Measurements from ENCODE around the gene MEF2B.
A peak's percentile ranks its signal among the peaks of the same experiment; 100 is the strongest.
"Not testable (repeated sequence)": the region's sequence is repeated elsewhere in the genome, so short reads cannot be mapped to it uniquely, and the experiment has no call there.

Gene MEF2B

DNA sequence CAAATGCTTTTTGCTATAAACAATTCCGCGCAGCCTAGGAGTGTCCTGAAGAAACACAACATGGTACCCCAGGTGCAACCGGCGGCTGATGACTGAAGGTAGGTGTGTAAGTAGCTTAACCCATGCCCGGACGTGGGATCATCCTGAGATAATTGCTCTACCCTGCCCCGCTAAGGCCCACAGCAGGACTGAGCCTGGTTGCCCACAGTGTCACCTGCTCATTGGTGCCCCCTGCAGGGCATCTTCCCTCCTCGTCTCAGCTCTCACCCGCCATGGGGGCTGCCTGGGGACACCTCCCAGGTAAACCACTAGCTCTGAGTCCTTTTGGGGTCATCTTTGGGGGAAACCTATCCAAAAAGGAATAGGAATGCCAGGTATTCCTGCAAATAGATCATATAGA, 54.1 kb downstream of the MEF2B start:
- peaks cover 4% of the 10 kb centered on the region for H3K4me1 ChIP-seq (ENCODE audit: insufficient read depth, low read length)
- H3K9me3 ChIP-seq (ENCODE audit: low read length) = no peaks in the 10 kb centered on the region
- H3K9ac ChIP-seq (ENCODE audit: low read length) = no peak overlapping the region
- no peak overlapping the region for H3K27ac ChIP-seq (ENCODE audit: low read depth, low read length)
- H3K4me3 ChIP-seq (ENCODE audit: low read depth in 1 of 2, low read length in 2 of 2) = no peak overlapping the region
- H3K36me3 ChIP-seq (ENCODE audit: insufficient read depth, low read length) = no peaks in the 10 kb centered on the region
- H3K27me3 ChIP-seq (ENCODE audit: control insufficient read depth in 1 of 2, insufficient read depth in 2 of 2, low read length in 2 of 2) = no peaks in the 10 kb centered on the region

DNA sequence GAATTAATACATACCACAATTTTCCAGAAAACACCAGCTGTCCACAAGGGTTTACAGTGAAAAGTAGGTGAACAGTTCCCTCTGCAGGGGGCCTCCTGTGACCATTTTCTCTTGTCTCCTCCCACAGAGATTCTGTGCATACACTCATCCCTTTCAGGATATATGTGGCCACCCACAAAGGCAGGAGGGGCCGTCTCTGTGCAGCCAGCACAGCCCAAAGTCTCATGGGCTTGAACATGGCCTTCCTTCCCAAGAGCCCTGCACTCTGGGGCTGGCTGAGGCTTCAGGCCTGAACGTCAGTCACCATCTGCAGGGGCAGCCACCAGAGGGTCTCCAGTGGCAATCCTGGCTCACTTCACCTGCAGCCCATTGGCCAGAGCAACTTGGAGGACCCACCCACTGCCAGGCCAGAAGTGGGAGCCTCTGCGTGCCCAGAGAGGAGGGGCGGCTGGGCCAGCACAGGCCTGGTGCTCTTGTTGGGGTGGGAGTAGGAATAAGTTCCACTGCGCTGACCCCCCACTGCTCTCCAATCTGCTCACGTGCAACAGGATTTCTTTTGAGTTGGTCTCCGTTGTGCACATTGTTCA, 56.9 kb downstream of the MEF2B start:
- no peak overlapping the region for H3K4me3 ChIP-seq (ENCODE audit: low read depth in 1 of 2, low read length in 2 of 2)
- no peaks in the 10 kb centered on the region for H3K27me3 ChIP-seq (ENCODE audit: control insufficient read depth in 1 of 2, insufficient read depth in 2 of 2, low read length in 2 of 2)
- H3K27ac ChIP-seq (ENCODE audit: low read depth, low read length) = no peak overlapping the region
- no peaks in the 10 kb centered on the region for H3K36me3 ChIP-seq (ENCODE audit: insufficient read depth, low read length)
- H3K9ac ChIP-seq (ENCODE audit: low read length) = no peak overlapping the region
- H3K4me1 ChIP-seq (ENCODE audit: insufficient read depth, low read length) = no peaks in the 10 kb centered on the region
- no peaks in the 10 kb centered on the region for H3K9me3 ChIP-seq (ENCODE audit: low read length)

- H3K9ac ChIP-seq (ENCODE audit: low read length) = no peak overlapping the region
- no peaks in the 10 kb centered on the region for H3K9me3 ChIP-seq (ENCODE audit: low read length)
- no peaks in the 10 kb centered on the region for H3K36me3 ChIP-seq (ENCODE audit: insufficient read depth, low read length)
- no peak overlapping the region for H3K4me3 ChIP-seq (ENCODE audit: low read depth in 1 of 2, low read length in 2 of 2)
- H3K27ac ChIP-seq (ENCODE audit: low read depth, low read length) = no peak overlapping the region
- H3K4me1 ChIP-seq (ENCODE audit: insufficient read depth, low read length) = no peaks in the 10 kb centered on the region
- H3K27me3 ChIP-seq (ENCODE audit: control insufficient read depth in 1 of 2, insufficient read depth in 2 of 2, low read length in 2 of 2) = no peaks in the 10 kb centered on the region
Observed at GRCh38 chr19:19111967-19112580, 58.0 kb downstream of the MEF2B start.

- no peak overlapping the region for H3K27ac ChIP-seq (ENCODE audit: low read depth, low read length)
Observed at GRCh38 chr19:19111136-19111835, 58.8 kb downstream of the MEF2B start.

GRCh38 chr19:19110410-19111135, 59.5 kb downstream of the MEF2B start:
- no peaks in the 10 kb centered on the region for H3K9me3 ChIP-seq (ENCODE audit: low read length)
- H3K27ac ChIP-seq (ENCODE audit: low read depth, low read length) = no peak overlapping the region
- H3K9ac ChIP-seq (ENCODE audit: low read length) = no peak overlapping the region
- no peaks in the 10 kb centered on the region for H3K27me3 ChIP-seq (ENCODE audit: control insufficient read depth in 1 of 2, insufficient read depth in 2 of 2, low read length in 2 of 2)
- H3K4me1 ChIP-seq (ENCODE audit: insufficient read depth, low read length) = no peaks in the 10 kb centered on the region
- no peaks in the 10 kb centered on the region for H3K36me3 ChIP-seq (ENCODE audit: insufficient read depth, low read length)
- no peak overlapping the region for H3K4me3 ChIP-seq (ENCODE audit: low read depth in 1 of 2, low read length in 2 of 2)

More at GRCh38 chr19:19111136-19111835, 58.8 kb downstream of the MEF2B start:
- no peak overlapping the region for H3K4me3 ChIP-seq (ENCODE audit: low read depth in 1 of 2, low read length in 2 of 2)
- H3K9ac ChIP-seq (ENCODE audit: low read length) = no peak overlapping the region
- no peaks in the 10 kb centered on the region for H3K36me3 ChIP-seq (ENCODE audit: insufficient read depth, low read length)
- no peaks in the 10 kb centered on the region for H3K27me3 ChIP-seq (ENCODE audit: control insufficient read depth in 1 of 2, insufficient read depth in 2 of 2, low read length in 2 of 2)
- no peaks in the 10 kb centered on the region for H3K4me1 ChIP-seq (ENCODE audit: insufficient read depth, low read length)
- no peaks in the 10 kb centered on the region for H3K9me3 ChIP-seq (ENCODE audit: low read length)

- no peak overlapping the region for H3K27ac ChIP-seq (ENCODE audit: low read depth, low read length)
- no peak overlapping the region for H3K4me3 ChIP-seq (ENCODE audit: low read depth in 1 of 2, low read length in 2 of 2)
- H3K4me1 ChIP-seq (ENCODE audit: insufficient read depth, low read length) = no peaks in the 10 kb centered on the region
- H3K9me3 ChIP-seq (ENCODE audit: low read length) = no peaks in the 10 kb centered on the region
- no peaks in the 10 kb centered on the region for H3K36me3 ChIP-seq (ENCODE audit: insufficient read depth, low read length)
- no peak overlapping the region for H3K9ac ChIP-seq (ENCODE audit: low read length)
- no peaks in the 10 kb centered on the region for H3K27me3 ChIP-seq (ENCODE audit: control insufficient read depth in 1 of 2, insufficient read depth in 2 of 2, low read length in 2 of 2)
Observed at GRCh38 chr19:19109601-19110000, 60.5 kb downstream of the MEF2B start.

- Histone ChIP-seq H3K4me1 (ENCODE audit: insufficient read depth, low read length) (no peaks in the 10 kb centered on the region), H3K9me3 (ENCODE audit: low read length) (no peaks in the 10 kb centered on the region), H3K27ac (ENCODE audit: low read depth, low read length) (no peak overlapping the region), H3K27me3 (ENCODE audit: control insufficient read depth in 1 of 2, insufficient read depth in 2 of 2, low read length in 2 of 2) (no peaks in the 10 kb centered on the region), H3K9ac (ENCODE audit: low read length) (no peak overlapping the region), H3K36me3 (ENCODE audit: insufficient read depth, low read length) (no peaks in the 10 kb centered on the region), H3K4me3 (ENCODE audit: low read depth in 1 of 2, low read length in 2 of 2) (no peak overlapping the region)
Observed at GRCh38 chr19:19107654-19108053, 62.4 kb downstream of the MEF2B start.

DNA sequence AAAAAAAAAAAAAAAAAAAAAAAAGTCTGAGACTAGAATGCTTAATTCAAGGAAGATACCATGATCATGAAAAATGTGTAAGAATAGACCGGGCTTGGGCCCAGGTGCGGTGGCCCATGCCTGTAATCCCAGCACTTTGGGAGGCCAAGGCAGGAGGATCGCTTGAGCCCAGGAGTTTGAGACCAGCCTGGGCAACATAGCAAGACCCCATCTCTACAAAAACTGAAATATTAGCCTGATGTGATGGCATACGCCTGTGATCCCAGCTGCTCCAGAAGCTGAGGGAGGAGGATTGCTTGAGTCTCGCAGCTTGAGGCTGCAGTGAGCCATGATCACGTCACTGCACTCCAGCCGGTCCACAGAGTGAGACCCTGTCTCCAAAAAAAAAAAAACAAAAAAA, 63.1 kb downstream of the MEF2B start:
- not testable (repeated sequence) for H3K4me3 ChIP-seq (ENCODE audit: low read depth in 1 of 2, low read length in 2 of 2); H3K27ac ChIP-seq (ENCODE audit: low read depth, low read length)

DNA sequence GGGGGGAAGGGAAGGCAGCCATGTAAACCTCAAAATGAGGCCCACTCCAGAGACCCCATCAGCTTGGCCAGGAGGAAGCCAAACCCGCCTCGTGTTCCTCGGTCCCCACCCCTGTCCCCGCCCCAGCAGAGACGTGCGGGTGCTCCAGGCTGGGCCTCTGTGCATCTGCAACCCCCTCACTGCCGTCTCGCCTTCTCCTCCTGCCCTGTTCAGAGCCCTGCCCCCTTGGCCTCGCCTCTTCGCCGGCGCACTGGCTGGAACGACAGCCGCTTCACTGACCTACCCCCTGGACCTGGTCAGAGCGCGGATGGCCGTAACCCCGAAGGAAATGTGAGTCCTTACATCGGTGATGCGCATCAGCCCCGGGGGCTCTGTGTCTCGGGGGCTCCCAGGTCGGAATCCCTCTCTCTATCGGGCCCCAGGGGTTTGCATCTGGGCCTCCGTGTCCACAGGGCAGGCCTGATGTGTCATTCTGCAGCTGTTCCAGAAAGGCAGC, 64.0 kb downstream of the MEF2B start:
- Histone ChIP-seq H3K9ac (ENCODE audit: low read length) (peak overlapping the region; percentile 27), H3K9me3 (ENCODE audit: low read length) (no peaks in the 10 kb centered on the region), H3K4me1 (ENCODE audit: insufficient read depth, low read length) (no peaks in the 10 kb centered on the region), H3K27me3 (ENCODE audit: control insufficient read depth in 1 of 2, insufficient read depth in 2 of 2, low read length in 2 of 2) (no peaks in the 10 kb centered on the region), H3K4me3 (ENCODE audit: low read depth in 1 of 2, low read length in 2 of 2) (peak overlapping the region; percentile 7 to 43), H3K36me3 (ENCODE audit: insufficient read depth, low read length) (no peaks in the 10 kb centered on the region), H3K27ac (ENCODE audit: low read depth, low read length) (no peak overlapping the region)

More for the DNA sequence above, 63.1 kb downstream of the MEF2B start:
- not testable (repeated sequence) for H3K9ac ChIP-seq (ENCODE audit: low read length); H3K9me3 ChIP-seq (ENCODE audit: low read length); H3K27me3 ChIP-seq (ENCODE audit: control insufficient read depth in 1 of 2, insufficient read depth in 2 of 2, low read length in 2 of 2); H3K4me1 ChIP-seq (ENCODE audit: insufficient read depth, low read length); H3K36me3 ChIP-seq (ENCODE audit: insufficient read depth, low read length)

- Histone ChIP-seq H3K4me1 (ENCODE audit: insufficient read depth, low read length) (no peaks in the 10 kb centered on the region), H3K9ac (ENCODE audit: low read length) (peak overlapping the region; percentile 27), H3K9me3 (ENCODE audit: low read length) (no peaks in the 10 kb centered on the region), H3K36me3 (ENCODE audit: insufficient read depth, low read length) (peaks cover 3% of the 10 kb centered on the region), H3K4me3 (ENCODE audit: low read depth in 1 of 2, low read length in 2 of 2) (peak overlapping the region; percentile 7 to 43), H3K27me3 (ENCODE audit: control insufficient read depth in 1 of 2, insufficient read depth in 2 of 2, low read length in 2 of 2) (no peaks in the 10 kb centered on the region), H3K27ac (ENCODE audit: low read depth, low read length) (no peak overlapping the region)
Observed at GRCh38 chr19:19105365-19106055, 64.6 kb downstream of the MEF2B start.

GRCh38 chr19:19103167-19103566, 66.9 kb downstream of the MEF2B start:
- no peaks in the 10 kb centered on the region for H3K9me3 ChIP-seq (ENCODE audit: low read length)
- peaks cover 14% of the 10 kb centered on the region for H3K36me3 ChIP-seq (ENCODE audit: insufficient read depth, low read length)
- H3K27ac ChIP-seq (ENCODE audit: low read depth, low read length) = no peak overlapping the region
- no peak overlapping the region for H3K4me3 ChIP-seq (ENCODE audit: low read depth in 1 of 2, low read length in 2 of 2)
- no peaks in the 10 kb centered on the region for H3K4me1 ChIP-seq (ENCODE audit: insufficient read depth, low read length)
- H3K9ac ChIP-seq (ENCODE audit: low read length) = no peak overlapping the region
- H3K27me3 ChIP-seq (ENCODE audit: control insufficient read depth in 1 of 2, insufficient read depth in 2 of 2, low read length in 2 of 2) = no peaks in the 10 kb centered on the region

Data from muscle layer of colon (tissue), 2 donors.